Chondrocyte (in vitro differentiated cells): ENCODE data around the gene RAC2. TPM values are rescaled to one million over a fixed set of nuclear protein-coding genes. Genes with fewer than 3 reads are reported as not detected.

Experiments used
- DNase-seq: peaks from one replicate; pipeline ENCODE4 v3.0.0; 2021; ENCODE audit warnings: mixed read lengths, low spot score
- H3K27ac Mint-ChIP-seq: one replicate; pipeline ENCODE4 v1.8.0; 2021; ENCODE audit warnings: mild to moderate bottlenecking, moderate library complexity, mixed read lengths; ENCODE audit not compliant: unreplicated experiment
- H3K27me3 Mint-ChIP-seq: 2 replicates; pipeline ENCODE4 v1.8.0; 2021; ENCODE audit warnings: low read depth, mixed read lengths
- H3K36me3 Mint-ChIP-seq: 2 replicates; pipeline ENCODE4 v1.8.0; 2021; ENCODE audit warnings: low read depth, mixed read lengths
- H3K4me1 Mint-ChIP-seq: 2 replicates; pipeline ENCODE4 v1.8.0; 2021; ENCODE audit warnings: low read depth, mild to moderate bottlenecking, mixed read lengths
- H3K4me3 Mint-ChIP-seq: one replicate; pipeline ENCODE4 v1.8.0; 2021; ENCODE audit warnings: mild to moderate bottlenecking, moderate library complexity, mixed read lengths; ENCODE audit not compliant: unreplicated experiment
- H3K9me3 Mint-ChIP-seq: 2 replicates; pipeline ENCODE4 v1.8.0; 2021; ENCODE audit warnings: low read depth, mixed read lengths
- CTCF ChIP-seq: fragments of 200-600 bp; sonication (generic); IDR thresholded peaks from 2 replicates; pipeline ENCODE4 v1.5.0; 2021; ENCODE audit warnings: antibody characterized with exemption, mild to moderate bottlenecking, moderate library complexity
- total RNA-seq: library from RNA; stranded (reverse); gene quantifications from 3 replicates; pipeline ENCODE4 v1.2.1, GENCODE V29; 2021

The RAC2 gene
- total RNA-seq, 1 donor from 2014 or later: 0.20 TPM

DNA sequence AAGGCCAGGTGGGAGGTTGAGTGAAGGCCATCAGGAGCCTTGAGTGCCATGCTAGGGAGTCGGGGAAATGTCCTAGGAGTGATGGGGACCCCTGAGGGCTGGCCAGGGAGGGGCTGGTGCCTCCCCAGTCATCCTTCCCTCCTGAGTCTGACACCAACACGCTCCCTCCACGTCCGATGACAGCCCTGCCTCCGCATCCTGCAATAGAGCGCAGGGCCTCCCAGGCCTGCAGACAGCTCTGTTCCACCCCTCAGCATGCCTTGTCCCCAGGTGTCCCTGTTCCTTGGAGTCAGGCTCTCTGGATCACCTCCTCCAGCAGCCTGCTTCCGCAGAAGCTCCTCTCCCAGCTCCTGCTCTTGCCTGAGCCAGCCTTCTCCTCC, 3.1 kb downstream of the RAC2 start:
- Mint-ChIP-seq H3K36me3 (no peaks in the 10 kb centered on the region), H3K27me3 (peaks cover 26% of the 10 kb centered on the region), H3K4me1 (peaks cover 6% of the 10 kb centered on the region), H3K9me3 (no peaks in the 10 kb centered on the region), H3K27ac (no peak overlapping the region), H3K4me3 (no peak overlapping the region)
- no peak for TF ChIP-seq CTCF
- DNase-seq: peak; percentile 56

DNA sequence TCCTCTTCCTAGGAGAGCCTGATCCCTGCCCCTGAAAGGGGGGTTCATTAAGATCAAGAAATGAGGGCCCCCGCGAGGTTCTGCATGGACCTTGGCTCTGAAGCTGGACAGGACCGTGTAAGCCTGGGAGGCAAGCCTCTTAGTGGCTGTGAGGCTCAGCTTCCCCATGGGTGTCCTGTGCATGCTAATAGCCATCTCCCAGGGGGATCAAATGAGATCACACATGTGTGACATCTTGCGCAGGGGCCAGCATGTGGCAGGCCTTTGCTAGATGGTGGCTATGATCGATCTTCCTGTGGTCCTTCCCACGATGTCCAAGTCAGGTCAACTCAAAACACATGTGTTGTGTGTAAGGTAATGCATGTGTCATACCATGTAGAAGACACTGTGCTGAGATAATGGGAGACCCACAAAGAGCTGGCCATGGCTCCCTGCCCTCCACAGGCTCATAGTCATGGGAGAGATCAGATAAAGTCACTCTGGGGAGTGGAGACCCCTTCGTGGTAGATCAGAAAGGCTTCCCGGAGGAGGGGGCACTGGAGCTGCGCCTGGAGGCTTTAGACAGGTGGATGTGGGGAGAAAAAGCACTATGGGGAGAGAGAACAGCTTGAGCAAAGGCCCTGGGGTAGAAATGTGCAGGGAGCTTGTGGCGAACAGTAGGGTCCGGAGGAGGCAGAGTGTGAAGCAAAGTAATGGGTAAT, 3.7 kb downstream of the RAC2 start:
- Mint-ChIP-seq H3K4me1 (peaks cover 6% of the 10 kb centered on the region), H3K27me3 (peaks cover 27% of the 10 kb centered on the region), H3K36me3 (no peaks in the 10 kb centered on the region), H3K27ac (no peak overlapping the region), H3K4me3 (no peak overlapping the region), H3K9me3 (no peaks in the 10 kb centered on the region)
- DNase-seq: peak; percentile 42
- no peak for TF ChIP-seq CTCF

GRCh38 chr22:37239336-37240239, 4.5 kb downstream of the RAC2 start:
- Mint-ChIP-seq H3K4me1 (peaks cover 6% of the 10 kb centered on the region), H3K36me3 (no peaks in the 10 kb centered on the region), H3K4me3 (no peak overlapping the region), H3K27ac (no peak overlapping the region), H3K27me3 (peaks cover 32% of the 10 kb centered on the region), H3K9me3 (no peaks in the 10 kb centered on the region)
- no peak for TF ChIP-seq CTCF
- DNase-seq: peak; percentile 51

- TF ChIP-seq CTCF: no peak
- no peak for DNase-seq
- Mint-ChIP-seq H3K4me1 (peaks cover 6% of the 10 kb centered on the region), H3K9me3 (no peaks in the 10 kb centered on the region), H3K36me3 (no peaks in the 10 kb centered on the region), H3K27me3 (peaks cover 35% of the 10 kb centered on the region), H3K27ac (no peak overlapping the region), H3K4me3 (no peak overlapping the region)
Measured at GRCh38 chr22:37237371-37238268, 6.4 kb downstream of the RAC2 start.
